BJ (cell line): ENCODE data around the gene UQCRC1. TPM values are rescaled to one million over a fixed set of nuclear protein-coding genes. Genes with fewer than 3 reads are reported as not detected.

Source experiments
- CTCF ChIA-PET: fragments of 350-600 bp; formaldehyde crosslinking; extraction: SDS; loops from one replicate; lab custom pipeline; 2021; ENCODE audit warnings: antibody characterized with exemption, inconsistent platforms; lab: Yijun Ruan, JAX
- POLR2A ChIA-PET: fragments of 300-600 bp; sonication (Branson Sonifier 250); formaldehyde crosslinking; extraction: SDS; loops from one replicate; lab custom pipeline; 2021; ENCODE audit warnings: antibody characterized with exemption; lab: Charles Lee
- DNase-seq: peaks from one replicate; pipeline ENCODE4 v3.0.0-alpha.2; 2011; ENCODE audit warnings: low read depth
- H3K27me3 ChIP-seq: 2 replicates; pipeline ENCODE4 v1.6.0; 2011; ENCODE audit warnings: low read length; ENCODE audit not compliant: control insufficient read depth, insufficient read depth
- H3K36me3 ChIP-seq: 2 replicates; pipeline ENCODE4 v1.5.1; 2011; ENCODE audit warnings: low read length; ENCODE audit not compliant: control insufficient read depth, insufficient read depth
- H3K4me3 ChIP-seq: 2 replicates; pipeline ENCODE4 v1.5.1; 2011; ENCODE audit warnings: low read depth, mild to moderate bottlenecking, control low read depth, low read length
- CTCF ChIP-seq: IDR thresholded peaks from 2 replicates; pipeline ENCODE4 v1.5.1; 2011; ENCODE audit warnings: low read depth, mild to moderate bottlenecking, control low read depth, inconsistent platforms, low read length, moderate library complexity; ENCODE audit not compliant: insufficient read depth
- polyA plus RNA-seq: library from polyadenylated mRNA; depleted of rRNA; stranded (reverse); fragments of >200 nt; gene quantifications from 2 replicates; pipeline ENCODE4 v1.2.3, GENCODE V29; 2011

UQCRC1 gene
- polyA plus RNA-seq, 1 experiment: 662 TPM

DNA sequence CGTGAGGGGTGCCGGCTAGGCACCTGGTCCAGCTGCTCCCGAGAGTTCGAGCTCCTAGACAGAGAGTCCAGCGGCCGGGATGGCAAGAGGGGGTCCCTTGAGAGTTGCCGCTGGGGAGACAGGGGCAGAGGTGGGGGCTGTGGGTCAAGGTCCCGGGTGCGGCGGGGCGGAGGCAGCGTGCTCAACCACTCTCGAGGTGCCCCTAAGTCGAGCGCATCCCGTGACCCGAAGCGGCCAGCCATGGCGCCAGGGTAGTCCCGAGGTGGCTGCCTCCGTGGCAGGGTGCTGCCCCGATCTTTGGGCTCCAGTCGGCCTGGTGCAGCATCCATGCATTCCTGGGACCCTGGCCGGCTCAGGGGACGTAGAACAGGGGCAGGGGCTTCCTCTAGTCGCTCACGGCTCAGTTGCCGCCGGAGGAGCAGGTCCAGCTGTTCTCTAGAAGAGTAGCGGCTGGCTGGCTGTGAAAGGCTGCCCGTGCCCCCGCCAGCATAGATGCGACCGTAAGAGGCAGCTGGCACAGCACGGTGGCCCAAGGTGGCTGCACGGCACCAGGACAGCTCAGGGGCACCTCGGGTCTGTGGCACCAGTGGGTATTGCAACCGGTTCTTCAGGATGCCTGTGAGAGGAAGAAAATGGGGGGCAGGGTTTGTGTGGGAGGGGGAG is 30.6 kb upstream of the UQCRC1 start:
- CTCF ChIA-PET: interaction anchor here (1.1 to 1.8 kb wide), 2 partner anchors 14 to 17 kb away, joined by 3 to 4 read pairs; no protein-coding TSS in a partner anchor
- DNase-seq: no peak
- TF ChIP-seq CTCF: no peak
- POLR2A ChIA-PET: no interaction called here
- H3K27me3 ChIP-seq: no peaks in the 10 kb centered on the region
- H3K4me3 ChIP-seq: no peak overlapping the region
- peaks cover 1% of the 10 kb centered on the region; the same call in 1 of the 2 replicates for H3K36me3 ChIP-seq

DNA sequence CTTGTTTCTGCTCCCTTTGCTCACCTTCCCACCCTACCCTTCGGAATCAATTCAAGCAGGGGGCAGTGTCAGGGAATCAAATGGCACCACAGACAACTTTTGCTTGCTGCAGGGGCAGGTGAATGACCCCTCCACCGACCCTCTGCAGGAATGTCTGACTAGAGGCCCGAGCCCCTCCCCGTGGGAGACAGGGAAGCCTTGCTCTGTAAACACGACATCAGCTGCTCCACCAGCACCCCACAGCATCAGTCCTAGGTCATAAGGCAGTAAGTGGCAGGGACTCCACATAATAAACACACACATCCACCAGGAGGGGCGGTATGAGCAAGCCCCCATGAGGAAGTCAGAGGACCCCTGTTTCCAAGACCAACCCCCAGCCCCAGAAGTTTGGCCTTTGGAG is 27.9 kb upstream of the UQCRC1 start:
- POLR2A ChIA-PET: no interaction called here

GRCh38 chr3:48636149-48636655 is 26.8 kb upstream of the UQCRC1 start:
- no peak for TF ChIP-seq CTCF
- no peak for DNase-seq
- Histone ChIP-seq H3K27me3 (no peaks in the 10 kb centered on the region), H3K36me3 (peaks cover 16% of the 10 kb centered on the region), H3K4me3 (peak overlapping the region; percentile 88)
- ChIA-PET CTCF (interaction anchor here (0.7 to 3.6 kb wide), 26 partner anchors 12 to 200 kb away, joined by 3 to 36 read pairs (median 5); partner anchors contain the start of genes ATRIP, CELSR3, TMEM89 and UCN2), POLR2A (interaction anchor here (1.2 to 1.5 kb wide), 2 partner anchors 27 to 80 kb away, joined by 3 to 4 read pairs; partner anchors contain the start of genes CELSR3 and PFKFB4)

More for the DNA sequence above, 27.9 kb upstream of the UQCRC1 start:
- CTCF ChIA-PET: no interaction called here
- no peak for DNase-seq
- no peaks in the 10 kb centered on the region for H3K27me3 ChIP-seq
- no peak overlapping the region for H3K4me3 ChIP-seq
- TF ChIP-seq CTCF: no peak
- H3K36me3 ChIP-seq: peaks cover 7% of the 10 kb centered on the region

GRCh38 chr3:48635222-48636021 is 26.0 kb upstream of the UQCRC1 start, which contains the start of gene SLC26A6:
Gene SLC26A6, minus strand, starts transcription at chr3:48635461. Its CDS starts 68 bp downstream, at chr3:48635393.
- ChIA-PET CTCF (interaction anchor here (0.9 to 3.6 kb wide), 29 partner anchors 9 to 199 kb away, joined by 3 to 36 read pairs (median 5); partner anchors contain the start of genes ATRIP, CELSR3, TMEM89 and UCN2), POLR2A (interaction anchor here (0.6 to 1.5 kb wide), 6 partner anchors 26 to 337 kb away, joined by 3 to 4 read pairs (median 4); partner anchors contain the start of genes CELSR3, NCKIPSD and PFKFB4)
- Histone ChIP-seq H3K36me3 (peaks cover 23% of the 10 kb centered on the region), H3K27me3 (no peaks in the 10 kb centered on the region), H3K4me3 (peak within 1 kb of the TSS; percentile 88)
- peak; percentile 78 for TF ChIP-seq CTCF
- DNase-seq: peak; percentile 73
